Measurements from ENCODE around the gene ZSCAN12. TPM values are rescaled to one million over a fixed set of nuclear protein-coding genes. Genes with fewer than 3 reads are reported as not detected.
A peak's percentile ranks its signal among the peaks of the same experiment; 100 is the strongest.

ZSCAN12 gene
- total and polyA plus RNA-seq, 2 of the 13 experiments (the other 11 are each of a cell fraction or from before 2014, with no cell fraction given), result 2.8 to 8.9 TPM

GRCh38 chr6:28399350-28400121 lies at the start of gene ZSCAN12 (continued):
- TF ChIP-seq CEBPZ (IDR thresholded peaks at IDR 0.05; ENCODE audit: low read length) (no peak), ZNF275 (CRISPR knock-in tag; IDR thresholded peaks at IDR 0.05; ENCODE audit: borderline replicate concordance) (peak; percentile 99), TRIM22 (IDR thresholded peaks at IDR 0.05) (no peak), ZFP1 (CRISPR knock-in tag; IDR thresholded peaks at IDR 0.05) (peak; percentile 87; the same call in 1 of the 2 replicates), ZNF230 (CRISPR knock-in tag; IDR thresholded peaks at IDR 0.05) (0 out of 2 replicates have a peak, but pooled peaks have one; percentile 62), AGO2 (optimal IDR thresholded peaks at IDR 0.05; ENCODE audit: low read depth, low read length) (peak; percentile 48), DMTF1 (CRISPR knock-in tag; IDR thresholded peaks at IDR 0.05) (peak; percentile 83; the same call in 1 of the 2 replicates), IRF1 (CRISPR knock-in tag; IDR thresholded peaks at IDR 0.05; ENCODE audit: low read depth) (peak; percentile 86; the same call in 1 of the 2 replicates), TCF7L2 (IDR thresholded peaks at IDR 0.05; ENCODE audit: low read depth, low read length) (no peak), PHF21A (CRISPR knock-in tag; IDR thresholded peaks at IDR 0.05) (peak; percentile 98), ZNF251 (CRISPR knock-in tag; IDR thresholded peaks at IDR 0.05) (no peak), MATR3 (CRISPR knock-in tag; IDR thresholded peaks at IDR 0.05) (no peak), EP300 (IDR thresholded peaks at IDR 0.05; ENCODE audit: low read depth in 2 of 2, low read length in 2 of 2) (peak in 1 of 2 experiments; percentile 64; a peak in 3 of 4 replicates), EP300 (CRISPR knock-in tag; IDR thresholded peaks at IDR 0.05; ENCODE audit: borderline replicate concordance) (no peak), ZNF556 (CRISPR knock-in tag; IDR thresholded peaks at IDR 0.05; ENCODE audit: borderline replicate concordance) (peak; percentile 93), HOXA7 (CRISPR knock-in tag; IDR thresholded peaks at IDR 0.05) (no peak), MIER3 (CRISPR knock-in tag; IDR thresholded peaks at IDR 0.05; ENCODE audit: borderline replicate concordance) (peak; percentile 90; the same call in 1 of the 2 replicates), ZSCAN12 (CRISPR knock-in tag; IDR thresholded peaks at IDR 0.05) (no peak), HNF4G (IDR thresholded peaks at IDR 0.05; ENCODE audit: borderline replicate concordance, low read depth, low read length) (peak; percentile 34; the same call in 1 of the 2 replicates), HNF4G (CRISPR knock-in tag; IDR thresholded peaks at IDR 0.05; ENCODE audit: borderline replicate concordance, low read depth) (peak; percentile 70; the same call in 1 of the 2 replicates), ZNF557 (CRISPR knock-in tag; IDR thresholded peaks at IDR 0.05) (no peak)

Measured in HepG2 (cell line).